G401 (cell line): ENCODE data around the gene CEP152. TPM values are rescaled to one million over a fixed set of nuclear protein-coding genes. Genes with fewer than 3 reads are reported as not detected.
A peak's percentile ranks its signal among the peaks of the same experiment; 100 is the strongest.
"Not testable (repeated sequence)": the region's sequence is repeated elsewhere in the genome, so short reads cannot be mapped to it uniquely, and the experiment has no call there.

ENCODE experiments used
- DNase-seq: peaks from one replicate; pipeline ENCODE4 v3.0.0-alpha.2; 2015; ENCODE audit warnings: low spot score
- in situ Hi-C: cut with HindIII; loops from 2 replicates; pipeline ENCODE4 v1.10.0; 2016; ENCODE audit warnings: low sequenced_read_pairs, mixed read lengths
- total RNA-seq: library from RNA; depleted of rRNA; stranded (reverse); fragments of >200 nt; shearing (Covaris generic); gene quantifications from 2 replicates; pipeline ENCODE4 v1.2.3, GENCODE V29; 2014

CEP152 gene
- total RNA-seq, 1 experiment from 2014 or later, result 3.1 TPM

DNA sequence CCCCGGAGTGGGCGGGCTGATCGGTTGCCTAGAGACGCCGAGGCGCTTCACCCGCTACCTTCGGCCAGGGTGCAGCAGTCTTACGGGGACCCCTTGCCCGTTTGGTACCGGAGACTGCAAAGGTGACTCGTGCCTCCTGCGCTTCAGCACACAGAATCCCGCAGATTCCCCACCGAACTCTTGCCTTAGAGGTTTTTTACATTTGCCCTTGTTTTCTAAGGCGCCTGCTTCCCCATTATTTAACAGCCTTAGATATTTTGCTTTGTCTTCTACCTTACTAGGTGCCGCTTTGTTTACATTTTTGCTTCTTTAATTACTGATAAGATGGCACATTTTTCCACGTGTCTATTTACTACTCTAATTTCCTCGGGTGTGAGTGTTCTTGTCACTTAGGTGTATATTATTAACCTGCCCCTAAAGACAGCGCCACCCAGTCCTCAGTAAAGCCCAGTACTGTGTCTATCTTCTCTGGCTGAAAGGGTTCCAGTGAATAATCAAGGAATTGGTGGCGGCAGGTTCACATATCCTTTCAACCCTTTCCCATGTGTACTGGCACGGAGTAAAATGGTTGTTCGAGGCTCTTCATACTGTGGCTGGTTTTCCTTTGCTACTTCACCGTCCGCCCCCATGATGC, 573 bp upstream of the CEP152 start:
- DNase-seq, result no peak
- in situ Hi-C loops, result no loop called here

DNA sequence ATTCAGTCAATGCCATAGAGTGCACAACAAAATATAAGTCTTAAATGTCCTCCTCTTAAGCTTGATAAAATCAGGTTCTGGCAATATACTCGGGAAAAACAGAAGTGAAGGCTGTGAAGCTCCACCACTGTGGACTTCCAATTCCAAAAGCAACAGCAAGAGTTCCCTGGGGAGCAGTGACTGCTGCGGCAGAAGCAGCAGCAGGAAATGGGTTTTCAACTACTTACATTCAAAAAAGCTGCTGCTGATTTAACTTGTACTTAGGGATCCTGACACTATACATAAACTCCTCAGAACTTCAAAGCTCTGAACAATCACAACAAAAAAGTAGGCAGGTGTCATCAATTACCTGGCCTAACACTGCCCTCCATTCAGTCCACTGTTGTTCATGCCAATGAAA, 4.7 kb downstream of the CEP152 start:
- DNase-seq, result no peak
- in situ Hi-C loops, result no loop called here

DNA sequence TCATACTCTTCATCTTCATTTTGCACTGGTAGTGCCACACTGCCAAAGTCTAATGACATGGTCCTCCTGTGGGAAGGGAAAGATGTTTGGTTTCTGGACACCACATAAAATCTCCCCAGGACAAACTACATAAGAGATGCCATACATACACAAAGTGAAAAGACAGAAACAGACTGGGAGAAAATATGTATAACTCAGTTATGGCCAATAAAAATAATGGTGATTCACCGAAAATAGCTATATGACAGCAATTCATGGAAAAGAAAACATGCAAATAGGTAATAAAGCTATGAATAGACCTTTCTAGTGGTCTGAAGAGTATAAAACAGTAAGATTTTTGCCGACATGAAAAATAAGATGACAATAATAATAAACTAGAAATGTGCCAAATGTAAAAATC, 5.3 kb downstream of the CEP152 start:
- in situ Hi-C loops, result no loop called here
- DNase-seq, result no peak

DNA sequence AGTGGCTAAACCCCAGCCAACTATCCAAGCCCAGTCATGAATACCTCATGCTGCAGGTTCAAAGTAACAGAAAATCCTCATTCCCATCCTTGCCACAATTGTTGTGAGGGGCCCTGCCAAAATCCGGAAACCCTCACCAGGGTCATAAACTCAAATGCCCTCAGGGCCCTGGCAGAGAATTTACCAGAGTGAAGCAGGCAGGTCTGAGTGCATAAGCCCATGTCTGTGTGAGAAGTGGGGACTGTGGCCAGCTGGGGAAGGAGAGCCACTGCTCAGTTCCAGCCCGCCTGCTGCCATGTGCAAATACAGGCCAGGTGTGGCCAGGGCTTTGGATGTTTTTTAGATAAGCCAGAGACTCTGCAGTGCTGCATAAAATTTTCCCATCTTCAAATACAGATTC, 7.0 kb downstream of the CEP152 start:
- in situ Hi-C loops, result no loop called here
- DNase-seq, result no peak

DNA sequence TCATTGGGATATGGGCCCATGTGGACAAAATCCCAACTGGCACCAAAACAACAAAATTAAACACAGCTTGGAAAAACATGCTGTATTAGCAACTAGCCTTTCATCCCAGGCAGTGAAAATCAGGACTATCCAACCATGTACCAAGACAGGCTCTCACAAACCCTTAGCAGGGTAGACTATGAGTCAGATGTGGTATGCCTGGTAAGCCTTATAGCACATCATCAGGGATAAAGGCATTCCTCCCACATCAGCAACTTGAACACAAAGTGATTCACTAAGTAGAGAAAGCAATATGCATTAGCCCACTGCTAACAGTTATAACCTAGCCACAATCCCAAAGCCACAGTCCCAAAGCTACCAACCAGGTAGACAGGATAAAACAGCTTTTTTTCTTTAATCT, 8.0 kb downstream of the CEP152 start:
- in situ Hi-C loops, result no loop called here
- DNase-seq, result no peak

DNA sequence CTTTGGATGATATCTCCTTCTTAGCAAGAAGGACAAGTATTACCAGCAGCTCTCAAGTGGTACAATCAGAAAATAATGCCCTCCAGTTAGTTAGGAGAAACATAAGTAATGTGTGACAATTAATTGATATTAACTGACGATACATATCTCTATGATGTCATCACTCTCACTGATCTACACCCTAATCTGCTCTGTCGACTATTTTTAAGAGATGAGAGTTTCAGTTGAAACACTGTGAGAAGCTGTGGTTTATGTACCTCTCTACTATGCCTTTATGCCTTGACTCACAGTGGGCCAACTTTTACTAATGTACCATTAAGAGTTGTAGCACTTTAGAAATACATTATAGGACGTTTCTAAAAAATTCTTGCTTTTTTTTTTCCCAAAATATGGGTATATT, 8.6 kb downstream of the CEP152 start:
- no peak for DNase-seq
- in situ Hi-C loops, result no loop called here

DNA sequence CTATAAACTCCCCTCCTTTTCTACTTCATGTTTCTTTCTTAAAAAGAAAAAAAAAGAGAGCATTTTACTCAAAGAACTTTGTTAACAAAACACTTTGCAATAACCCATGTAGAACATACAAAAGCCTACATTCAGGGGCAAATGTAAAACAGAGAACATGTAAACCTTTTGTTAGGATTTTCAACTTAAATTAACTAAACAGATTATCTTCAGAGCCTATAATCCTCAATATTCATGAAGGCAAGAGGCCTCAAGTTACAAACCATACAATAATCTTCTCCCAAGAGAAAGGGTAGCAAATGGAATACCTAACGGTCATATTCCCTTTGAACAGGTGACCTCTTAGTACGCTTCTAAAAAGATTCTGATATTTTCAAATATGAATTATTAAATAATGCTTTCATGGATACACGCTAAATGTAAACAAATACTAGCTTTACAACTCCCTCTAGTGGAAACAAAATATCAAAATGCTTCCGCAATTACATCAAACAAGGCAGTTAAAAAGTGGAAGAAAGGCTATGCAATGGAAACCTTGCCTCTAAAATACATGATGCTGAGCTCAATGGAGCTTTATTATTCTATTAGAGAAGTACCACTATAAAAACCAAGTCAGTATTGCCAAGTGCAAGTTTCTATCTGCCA, 9.9 kb downstream of the CEP152 start:
- in situ Hi-C loops, result no loop called here

DNA sequence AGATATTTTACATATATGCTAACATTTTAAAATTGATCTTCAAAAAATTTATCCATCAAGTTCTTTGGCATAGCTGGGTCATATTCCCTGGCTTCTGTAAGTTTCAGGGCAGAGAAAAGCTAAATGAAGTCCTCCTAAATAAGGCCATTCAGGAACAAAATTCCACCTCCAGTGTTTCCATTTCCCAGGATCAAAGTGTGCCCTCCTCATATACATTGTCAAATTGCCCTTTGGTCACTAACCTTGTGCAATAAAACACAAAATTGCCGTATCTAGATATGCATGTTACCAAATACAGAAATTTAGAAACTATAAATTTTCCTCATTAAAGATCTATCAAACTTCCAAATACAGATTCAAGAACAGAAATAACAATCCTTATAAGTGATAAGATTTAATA, 10.6 kb downstream of the CEP152 start:
- DNase-seq, result no peak
- in situ Hi-C loops, result no loop called here

More for the DNA sequence above, 9.9 kb downstream of the CEP152 start:
- DNase-seq, result peak; percentile 21

DNA sequence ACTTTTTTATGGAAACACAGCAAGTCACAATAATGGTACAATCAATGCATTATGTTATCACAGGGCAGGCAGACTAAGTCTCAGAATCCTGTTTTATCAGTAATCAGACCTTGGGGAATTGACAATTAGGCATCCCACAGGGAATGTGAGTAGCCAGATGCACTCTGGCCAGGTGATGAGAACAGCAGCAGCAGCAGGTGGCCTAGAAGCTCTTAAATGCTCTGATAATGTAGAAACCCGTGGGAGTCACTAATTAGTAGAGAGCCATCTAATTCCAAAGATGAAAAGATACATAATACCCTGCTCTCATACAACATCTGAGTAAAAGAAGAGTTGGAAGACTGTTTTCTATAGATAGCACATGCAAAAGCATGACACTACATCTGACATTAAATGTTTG, 12.6 kb downstream of the CEP152 start:
- DNase-seq, result no peak

DNA sequence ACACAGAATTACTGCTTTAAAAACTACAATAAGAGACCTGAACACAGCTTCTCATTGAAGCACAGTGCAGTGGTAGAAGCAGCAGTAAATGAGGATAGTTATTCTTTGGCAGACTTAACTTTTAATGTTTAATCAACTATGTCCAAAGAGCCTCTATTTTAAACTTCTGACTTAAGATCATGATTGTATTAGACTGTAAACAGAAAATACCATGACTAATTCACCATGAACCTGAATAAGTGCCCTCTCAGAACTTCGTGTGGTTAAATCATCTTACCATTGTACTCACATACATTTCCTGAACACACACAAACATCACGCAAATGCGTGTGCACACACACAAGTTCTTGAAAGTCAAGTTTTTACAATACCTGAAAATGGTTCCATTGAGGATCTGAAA, 13.9 kb downstream of the CEP152 start:
- no peak for DNase-seq
- in situ Hi-C loops, result no loop called here

More for the DNA sequence above, 12.6 kb downstream of the CEP152 start:
- in situ Hi-C loops, result no loop called here

DNA sequence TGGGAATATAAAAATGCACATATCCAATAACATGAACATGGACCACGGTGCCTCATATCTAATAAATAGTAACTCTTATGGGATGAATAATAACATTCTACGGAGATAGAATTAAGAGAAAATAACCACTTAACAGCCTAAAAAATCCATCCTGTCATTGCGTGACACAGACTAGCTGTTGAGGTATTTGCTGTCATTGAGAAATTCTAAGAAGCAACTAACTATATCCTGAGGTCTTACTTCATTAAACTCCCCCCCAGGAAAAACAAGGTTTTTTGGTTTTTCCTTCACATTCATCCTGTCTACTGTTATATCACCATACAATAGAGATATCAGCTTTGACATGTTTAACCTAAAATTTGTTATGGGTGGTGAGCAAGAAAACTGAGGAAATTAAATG, 14.3 kb downstream of the CEP152 start:
- no peak for DNase-seq
- in situ Hi-C loops, result no loop called here

DNA sequence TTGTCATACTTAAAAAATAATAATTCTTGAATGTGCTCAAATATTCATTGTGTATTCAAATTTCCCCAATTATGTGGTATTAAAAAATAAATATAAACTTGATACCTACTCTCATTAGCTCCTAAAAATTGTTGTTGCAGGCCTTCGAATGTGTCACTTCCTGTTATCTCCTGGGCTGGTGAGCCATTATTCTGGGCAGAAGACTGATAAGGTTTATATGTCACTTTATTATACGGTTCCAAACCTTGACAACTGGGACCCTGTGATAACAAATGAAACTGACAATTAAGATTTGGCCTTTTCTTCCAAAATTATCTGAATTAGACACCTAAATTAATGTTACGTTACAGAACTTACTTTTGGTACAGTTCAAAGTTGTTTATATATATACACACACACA, 15.0 kb downstream of the CEP152 start:
- in situ Hi-C loops, result no loop called here
- DNase-seq, result no peak

DNA sequence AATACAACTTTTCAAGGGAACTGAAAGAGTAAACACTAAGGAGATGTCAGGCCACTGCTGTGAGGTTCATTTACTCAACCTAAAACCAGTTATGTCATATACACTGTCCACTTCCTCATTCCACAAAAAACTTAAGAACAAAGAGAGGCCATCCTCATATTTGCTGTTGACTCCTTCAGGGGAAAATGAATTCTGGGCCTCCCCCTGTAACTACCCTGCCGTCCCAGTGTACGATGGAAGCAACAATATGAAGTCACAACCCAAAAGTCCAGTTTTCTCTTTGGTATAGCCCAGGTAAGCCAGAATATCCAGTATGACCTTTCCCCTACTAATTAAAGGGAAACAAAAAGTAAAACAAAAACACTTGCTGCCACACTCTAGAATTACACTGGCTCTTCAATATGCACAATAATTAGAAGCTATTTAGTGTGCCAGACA, 16.2 kb downstream of the CEP152 start:
- no peak for DNase-seq
- in situ Hi-C loops, result no loop called here

DNA sequence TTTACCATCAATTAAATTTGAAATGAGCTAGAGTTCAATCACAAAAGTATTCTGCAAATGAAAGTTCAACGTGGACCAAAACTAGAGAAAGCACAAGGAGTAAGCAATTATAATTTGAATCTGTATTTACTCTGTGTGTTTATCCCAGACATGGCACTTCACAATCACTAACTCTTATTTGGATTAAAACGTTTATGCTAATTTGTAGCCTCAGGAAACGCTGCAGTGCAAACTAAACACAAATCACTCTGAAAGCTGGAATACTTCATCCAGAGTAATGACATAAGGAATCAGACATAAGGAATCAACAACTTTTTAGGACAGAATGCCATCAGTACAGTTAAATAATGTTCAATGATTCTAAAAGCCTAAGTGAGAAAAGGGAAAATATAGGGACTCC, 18.5 kb downstream of the CEP152 start:
- in situ Hi-C loops, result no loop called here
- DNase-seq, result no peak

DNA sequence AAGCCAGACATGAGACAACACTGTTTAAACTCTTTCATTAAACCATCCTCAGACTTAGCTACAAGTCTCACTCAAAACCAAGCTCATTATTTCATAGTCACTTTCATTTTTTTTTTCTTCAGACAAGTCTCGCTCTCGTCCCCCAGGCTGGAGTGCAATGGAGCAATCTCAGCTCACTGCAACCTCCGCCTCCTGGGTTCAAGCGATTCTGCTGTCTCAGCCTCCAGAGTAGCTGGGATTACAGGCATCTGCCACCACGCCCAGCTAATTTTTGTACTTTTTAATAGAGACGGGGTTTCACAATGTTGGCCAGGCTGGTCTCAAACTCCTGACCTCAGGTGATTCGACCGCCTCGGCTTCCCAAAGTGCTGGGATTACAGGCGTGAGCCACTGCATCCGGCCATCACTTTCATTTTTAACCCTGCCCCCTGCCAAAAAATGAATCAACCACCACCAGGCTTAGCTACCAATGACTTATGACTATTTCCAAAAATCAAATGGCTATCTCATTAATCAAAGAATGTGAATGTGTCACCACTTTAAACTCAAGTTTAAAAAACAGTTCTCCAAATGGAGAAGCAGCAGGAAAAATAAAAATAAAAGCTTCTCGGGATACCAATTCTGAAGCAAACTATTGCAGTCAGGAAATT, 20.3 kb downstream of the CEP152 start:
- DNase-seq, in situ Hi-C loops: not testable (repeated sequence)

DNA sequence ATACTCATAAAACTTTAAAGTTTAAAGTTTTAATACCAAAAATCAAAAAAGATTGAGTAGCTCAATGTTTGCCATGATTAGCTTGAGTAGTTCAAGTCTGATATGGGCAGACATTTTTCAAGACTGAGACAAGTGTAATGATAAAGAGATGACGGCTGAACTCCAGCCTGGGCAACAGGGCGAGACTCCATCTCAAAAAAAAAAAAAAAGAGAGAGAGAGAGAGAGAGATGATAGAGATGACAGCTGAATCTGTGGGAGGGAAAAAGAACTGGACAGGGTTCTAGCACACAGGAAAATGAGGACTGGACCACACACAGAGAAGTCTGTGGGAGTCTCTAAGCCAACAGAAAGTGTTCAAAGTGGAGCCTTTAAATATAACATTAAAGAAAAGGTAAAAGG, 25.2 kb downstream of the CEP152 start:
- in situ Hi-C loops, result no loop called here
- no peak for DNase-seq

DNA sequence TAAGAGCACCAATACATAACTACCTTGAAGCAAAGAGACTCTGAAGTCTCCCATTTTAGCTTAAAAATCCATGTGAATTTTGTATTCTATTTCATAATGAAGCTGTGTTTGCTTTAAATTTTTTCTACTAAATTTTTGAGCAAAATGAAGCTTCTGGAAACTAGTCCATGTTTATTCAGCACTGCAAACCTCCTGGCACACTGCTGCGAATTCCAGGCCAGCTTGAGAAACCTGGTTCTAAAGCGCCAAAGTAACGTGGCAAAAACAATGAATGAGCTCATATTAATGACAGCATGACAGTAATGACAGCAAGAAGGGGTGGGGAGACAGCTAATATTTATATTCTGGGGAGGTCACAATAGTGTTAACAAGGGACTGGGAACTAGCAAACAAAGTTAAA, 25.7 kb downstream of the CEP152 start:
- in situ Hi-C loops, result no loop called here

DNA sequence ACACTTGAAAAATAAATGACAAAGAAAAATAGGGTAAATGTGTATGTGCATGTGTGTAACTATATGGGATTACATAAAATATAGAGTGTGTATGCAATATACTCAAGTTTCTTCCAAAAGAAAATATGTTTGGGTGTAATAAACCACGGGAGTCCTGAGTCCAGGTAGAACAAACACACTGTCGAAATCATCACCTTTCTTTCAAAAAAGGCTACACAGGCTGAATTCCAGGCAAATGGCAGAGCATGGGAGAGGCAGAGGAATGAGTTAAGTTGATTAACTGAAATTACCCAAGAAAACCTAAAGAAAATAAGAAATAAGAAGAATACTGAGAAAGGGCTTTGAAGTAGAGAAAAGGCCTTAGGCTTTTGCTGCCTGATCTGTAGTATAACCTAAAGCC, 26.1 kb downstream of the CEP152 start:
- no peak for DNase-seq
- in situ Hi-C loops, result no loop called here

More for the DNA sequence above, 25.7 kb downstream of the CEP152 start:
- no peak for DNase-seq

DNA sequence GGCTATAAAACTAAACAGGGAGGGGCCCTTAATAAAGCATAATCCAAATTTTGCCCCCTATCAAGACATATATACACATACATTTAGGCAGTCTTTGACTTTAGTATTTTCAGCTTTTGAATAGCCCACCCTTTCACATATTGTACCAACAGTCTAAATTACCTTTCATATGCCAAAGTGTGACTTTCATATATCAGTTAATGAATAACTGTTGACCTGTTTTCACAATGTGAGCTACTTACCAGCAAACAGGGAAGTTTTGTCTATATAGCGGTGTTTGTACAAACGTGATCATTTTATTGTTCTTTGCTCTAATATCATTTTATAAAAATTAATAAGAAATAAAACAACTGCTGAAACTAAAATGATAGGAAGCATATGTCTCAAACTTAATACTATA, 28.0 kb downstream of the CEP152 start:
- no peak for DNase-seq
- in situ Hi-C loops, result no loop called here

DNA sequence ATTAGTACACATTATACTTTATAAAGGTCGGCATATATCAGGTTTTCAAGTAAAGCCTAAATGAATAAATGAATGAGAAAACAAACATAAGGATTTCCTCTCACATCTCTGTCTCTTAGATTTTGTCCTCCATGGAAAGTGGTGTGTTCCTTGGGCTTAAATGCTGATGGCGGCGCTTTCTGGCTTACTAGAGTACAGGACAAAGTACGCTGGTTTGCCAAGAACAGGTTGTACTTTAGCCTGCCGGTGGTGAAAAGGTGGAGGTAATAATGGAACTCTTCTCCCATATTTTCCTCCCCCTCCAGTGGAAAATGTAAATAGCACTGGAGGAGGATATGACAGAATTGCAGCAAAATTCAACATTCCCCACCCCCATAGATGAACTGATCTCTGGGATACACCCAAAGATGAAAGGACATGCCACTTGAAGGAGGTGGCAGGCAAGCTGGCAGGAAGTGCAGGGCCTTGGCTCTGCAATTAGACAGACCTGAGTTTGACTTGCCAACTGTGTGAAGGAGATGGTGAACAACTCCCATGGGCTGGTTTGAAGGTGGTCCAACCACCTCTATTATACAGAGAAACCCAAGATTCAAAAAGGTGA, 29.3 kb downstream of the CEP152 start:
- in situ Hi-C loops, result no loop called here
- DNase-seq, result no peak
